PC-9 (cell line): Measurements from ENCODE around the gene HTR3D. TPM values are rescaled to one million over a fixed set of nuclear protein-coding genes. Genes with fewer than 3 reads are reported as not detected.
A peak's percentile ranks its signal among the peaks of the same experiment; 100 is the strongest.
"Not testable (repeated sequence)": the region's sequence is repeated elsewhere in the genome, so short reads cannot be mapped to it uniquely, and the experiment has no call there.

Source experiments
- BruUV-seq: library from RNA; stranded (reverse); fragments of 400-500 nt; replicated peaks from 2 replicates; lab custom pipeline; 2021; lab: Mats Ljungman, UMichigan
- CTCF ChIA-PET: fragments of 300-600 bp; sonication (Branson Sonifier 250); formaldehyde crosslinking; loops from one replicate; lab custom pipeline; 2022; ENCODE audit warnings: antibody characterized with exemption; lab: Charles Lee
- POLR2A ChIA-PET: fragments of 300-600 bp; sonication (Branson Sonifier 250); formaldehyde crosslinking; loops from one replicate; lab custom pipeline; 2022; ENCODE audit warnings: antibody characterized with exemption; ENCODE audit not compliant: unreplicated experiment; lab: Charles Lee
- DNase-seq, 2 experiments: peaks; one replicate each; pipeline versions ENCODE4 v3.0.0 to v3.0.0-alpha.2; 2015 to 2022; ENCODE audit warnings: mixed read lengths in 1 of 2
- H2AFZ ChIP-seq: fragments of 200-600 bp; sonication (generic); 2 replicates; pipeline ENCODE4 v1.8.1; 2017; ENCODE audit warnings: antibody characterized with exemption
- H3F3A ChIP-seq: fragments of 200-600 bp; sonication (generic); 2 replicates; pipeline ENCODE4 v1.8.1; 2017; ENCODE audit warnings: antibody characterized with exemption, mild to moderate bottlenecking, low read depth; ENCODE audit not compliant: insufficient read depth
- H3K27ac ChIP-seq: fragments of 200-600 bp; sonication (generic); 2 replicates; pipeline ENCODE4 v1.6.1; 2016; ENCODE audit warnings: mixed run types
- H3K27me3 ChIP-seq: fragments of 200-600 bp; sonication (generic); 2 replicates; pipeline ENCODE4 v1.6.1; 2016; ENCODE audit warnings: low read depth, mixed run types; ENCODE audit not compliant: insufficient read depth
- H3K36me3 ChIP-seq: fragments of 200-600 bp; sonication (generic); 2 replicates; pipeline ENCODE4 v1.6.1; 2016; ENCODE audit warnings: low read depth, mixed run types
- H3K4me1 ChIP-seq: fragments of 200-600 bp; sonication (generic); replicated peaks from 2 replicates; pipeline ENCODE4 v1.6.1; 2016; ENCODE audit warnings: mixed run types; ENCODE audit not compliant: insufficient read depth
- H3K4me2 ChIP-seq: fragments of 200-600 bp; sonication (generic); 2 replicates; pipeline ENCODE4 v1.6.1; 2017; ENCODE audit warnings: mixed run types
- H3K4me3 ChIP-seq: fragments of 200-600 bp; sonication (generic); 2 replicates; pipeline ENCODE4 v1.6.1; 2016; ENCODE audit warnings: mixed run types
- H3K79me2 ChIP-seq: fragments of 200-600 bp; sonication (generic); 2 replicates; pipeline ENCODE4 v1.6.1; 2017; ENCODE audit warnings: low read depth, mixed run types
- H3K9me2 ChIP-seq: fragments of 200-600 bp; sonication (generic); 2 replicates; pipeline ENCODE4 v1.8.1; 2017; ENCODE audit warnings: mild to moderate bottlenecking; ENCODE audit not compliant: insufficient read depth
- H3K9me3 ChIP-seq: fragments of 200-600 bp; sonication (generic); 2 replicates; pipeline ENCODE4 v1.8.1; 2016; ENCODE audit warnings: low read depth; ENCODE audit not compliant: insufficient read depth
- H4K20me1 ChIP-seq: fragments of 200-600 bp; sonication (generic); 2 replicates; pipeline ENCODE4 v1.8.1; 2017; ENCODE audit not compliant: insufficient read depth
- EZH2 ChIP-seq: fragments of 200-600 bp; sonication (generic); IDR thresholded peaks from 2 replicates; pipeline ENCODE4 v1.8.0; 2017; ENCODE audit warnings: antibody characterized with exemption, low read depth
- intact Hi-C: fragments of 100-400 bp; cut with micrococcal nuclease; formaldehyde crosslinking; loops from one replicate; pipeline ENCODE4 v1.10.0; 2022; ENCODE audit not compliant: unreplicated experiment
- total RNA-seq: library from RNA; stranded (reverse); gene quantifications from 2 replicates; pipeline ENCODE4 v1.2.3, GENCODE V29; 2021
- TF ChIP-seq, protein P1 (sequence below): fragments of 200-600 bp; sonication (generic); conservative IDR thresholded peaks from 2 replicates; pipeline ENCODE4 v1.6.1; 2017; ENCODE audit warnings: mixed run types, antibody characterized with exemption, mild to moderate bottlenecking, moderate library complexity

HTR3D gene
- total RNA-seq, 1 experiment from 2014 or later, result not detected

DNA sequence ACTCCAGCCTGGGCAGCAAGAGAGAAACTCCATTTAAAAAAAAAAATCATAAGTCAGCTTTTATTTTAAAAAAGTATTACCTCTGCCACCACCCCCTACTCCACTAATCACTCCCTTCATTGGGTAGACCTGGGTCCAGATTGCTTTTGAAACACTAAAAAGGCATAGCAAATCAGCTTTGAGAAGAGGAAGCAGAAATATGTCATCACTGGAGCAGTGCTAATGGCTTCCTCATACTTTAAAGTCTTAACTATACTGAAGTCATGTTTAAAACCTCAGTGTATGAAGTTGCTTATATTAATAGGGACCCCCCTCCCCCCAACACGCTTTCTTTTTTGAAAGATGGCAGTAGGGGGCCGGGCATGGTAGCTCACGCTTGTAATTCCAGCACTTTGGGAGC is 1.0 kb upstream of the HTR3D start:
- Histone ChIP-seq H3K4me3 (no peak overlapping the region), H2AFZ (no peak overlapping the region), H3K27ac (no peak overlapping the region), H3K79me2 (no peaks in the 10 kb centered on the region), H3K36me3 (no peaks in the 10 kb centered on the region), H3K9me2 (no peaks in the 10 kb centered on the region), H3K4me1 (no peaks in the 10 kb centered on the region; the same call in 1 of the 2 replicates), H3K27me3 (no peaks in the 10 kb centered on the region), H3K9me3 (no peaks in the 10 kb centered on the region), H4K20me1 (no peaks in the 10 kb centered on the region), H3K4me2 (no peak overlapping the region), H3F3A (no peaks in the 10 kb centered on the region)
- intact Hi-C loops, result no loop called here
- ChIA-PET POLR2A (interaction anchor here (0.7 kb wide), 1 partner anchor 1466 kb away, joined by 8 read pairs; no protein-coding TSS in a partner anchor), CTCF (interaction anchor here (0.7 kb wide), 1 partner anchor 391 kb away, joined by 3 read pairs; no protein-coding TSS in a partner anchor)
- no peak for DNase-seq
- TF ChIP-seq, protein P1, sequence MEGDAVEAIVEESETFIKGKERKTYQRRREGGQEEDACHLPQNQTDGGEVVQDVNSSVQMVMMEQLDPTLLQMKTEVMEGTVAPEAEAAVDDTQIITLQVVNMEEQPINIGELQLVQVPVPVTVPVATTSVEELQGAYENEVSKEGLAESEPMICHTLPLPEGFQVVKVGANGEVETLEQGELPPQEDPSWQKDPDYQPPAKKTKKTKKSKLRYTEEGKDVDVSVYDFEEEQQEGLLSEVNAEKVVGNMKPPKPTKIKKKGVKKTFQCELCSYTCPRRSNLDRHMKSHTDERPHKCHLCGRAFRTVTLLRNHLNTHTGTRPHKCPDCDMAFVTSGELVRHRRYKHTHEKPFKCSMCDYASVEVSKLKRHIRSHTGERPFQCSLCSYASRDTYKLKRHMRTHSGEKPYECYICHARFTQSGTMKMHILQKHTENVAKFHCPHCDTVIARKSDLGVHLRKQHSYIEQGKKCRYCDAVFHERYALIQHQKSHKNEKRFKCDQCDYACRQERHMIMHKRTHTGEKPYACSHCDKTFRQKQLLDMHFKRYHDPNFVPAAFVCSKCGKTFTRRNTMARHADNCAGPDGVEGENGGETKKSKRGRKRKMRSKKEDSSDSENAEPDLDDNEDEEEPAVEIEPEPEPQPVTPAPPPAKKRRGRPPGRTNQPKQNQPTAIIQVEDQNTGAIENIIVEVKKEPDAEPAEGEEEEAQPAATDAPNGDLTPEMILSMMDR, result no peak
- TF ChIP-seq EZH2, result no peak
- BruUV-seq, result no TSS peak

DNA sequence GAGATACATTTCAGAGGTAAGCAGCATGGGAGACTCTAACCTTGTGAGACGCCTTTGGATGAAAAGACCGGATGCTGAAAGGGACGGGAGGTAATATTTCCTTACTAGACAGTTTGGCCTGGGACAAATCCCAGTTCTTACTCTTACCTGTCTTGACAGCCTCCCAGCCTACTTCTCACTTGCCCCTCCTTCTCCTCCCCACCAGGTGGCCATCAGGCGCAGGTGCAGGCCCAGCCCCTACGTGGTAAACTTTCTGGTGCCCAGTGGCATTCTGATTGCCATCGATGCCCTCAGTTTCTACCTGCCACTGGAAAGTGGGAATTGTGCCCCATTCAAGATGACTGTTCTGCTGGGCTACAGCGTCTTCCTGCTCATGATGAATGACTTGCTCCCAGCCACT is 6.3 kb downstream of the HTR3D start:
- CTCF ChIA-PET, result no interaction called here
- no peak for DNase-seq
- H3K4me2 ChIP-seq, result no peak overlapping the region
- no peak overlapping the region for H2AFZ ChIP-seq
- H3K4me1 ChIP-seq, result no peaks in the 10 kb centered on the region
- intact Hi-C loops, result no loop called here
- TF ChIP-seq, protein P1, result peak; percentile 48
- no peak for TF ChIP-seq EZH2
- POLR2A ChIA-PET, result no interaction called here
- no peak overlapping the region for H3K4me3 ChIP-seq
- H3K36me3 ChIP-seq, result no peaks in the 10 kb centered on the region
- no peaks in the 10 kb centered on the region for H4K20me1 ChIP-seq
- H3K9me3 ChIP-seq, result no peaks in the 10 kb centered on the region
- H3K79me2 ChIP-seq, result no peaks in the 10 kb centered on the region
- no TSS peak for BruUV-seq
- H3K27me3 ChIP-seq, result no peaks in the 10 kb centered on the region
- no peaks in the 10 kb centered on the region for H3F3A ChIP-seq
- H3K9me2 ChIP-seq, result no peaks in the 10 kb centered on the region
- H3K27ac ChIP-seq, result no peak overlapping the region

DNA sequence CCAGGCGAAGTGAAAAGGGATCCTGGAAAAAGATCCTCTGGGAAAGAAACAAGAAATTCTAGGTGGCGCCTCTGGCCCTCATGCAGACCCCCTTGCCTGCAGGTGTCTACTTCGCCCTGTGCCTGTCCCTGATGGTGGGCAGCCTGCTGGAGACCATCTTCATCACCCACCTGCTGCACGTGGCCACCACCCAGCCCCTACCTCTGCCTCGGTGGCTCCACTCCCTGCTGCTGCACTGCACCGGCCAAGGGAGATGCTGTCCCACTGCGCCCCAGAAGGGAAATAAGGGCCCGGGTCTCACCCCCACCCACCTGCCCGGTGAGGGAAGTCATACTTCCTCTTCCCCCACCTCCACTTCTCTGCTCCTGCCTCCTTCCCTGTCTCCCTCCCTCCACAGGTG is 6.8 kb downstream of the HTR3D start:
- intact Hi-C loops, H3K9me3 ChIP-seq, CTCF ChIA-PET, DNase-seq, H3K27ac ChIP-seq, H3F3A ChIP-seq, H3K9me2 ChIP-seq, H3K36me3 ChIP-seq, H3K4me2 ChIP-seq, H4K20me1 ChIP-seq, H3K27me3 ChIP-seq, H3K4me1 ChIP-seq, H3K4me3 ChIP-seq, BruUV-seq, H3K79me2 ChIP-seq, H2AFZ ChIP-seq, POLR2A ChIA-PET: not testable (repeated sequence)

DNA sequence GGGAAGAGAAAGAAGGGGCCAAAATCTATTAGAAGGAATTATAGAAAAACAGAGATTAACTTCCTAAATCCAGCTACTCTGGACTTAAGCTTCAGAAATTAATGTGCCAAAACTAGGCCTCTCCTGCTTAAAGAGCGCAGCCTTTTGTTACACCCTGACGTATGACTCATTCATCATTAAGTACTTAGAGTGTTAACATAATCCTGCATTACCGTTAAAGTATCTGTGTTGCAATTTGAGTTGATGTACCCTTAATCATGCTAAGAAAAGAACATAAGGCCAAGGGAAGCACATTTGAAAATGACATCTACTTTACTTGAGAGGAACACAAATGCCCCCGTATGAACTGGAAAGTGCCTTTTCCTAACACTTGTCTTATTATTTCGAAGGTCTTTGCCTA is 7.9 kb downstream of the HTR3D start:
- Histone ChIP-seq H2AFZ (no peak overlapping the region), H3K36me3 (no peaks in the 10 kb centered on the region), H3K27ac (no peak overlapping the region), H4K20me1 (no peaks in the 10 kb centered on the region), H3K27me3 (no peaks in the 10 kb centered on the region), H3F3A (no peaks in the 10 kb centered on the region), H3K4me3 (no peak overlapping the region), H3K79me2 (no peaks in the 10 kb centered on the region), H3K4me1 (no peaks in the 10 kb centered on the region), H3K9me3 (no peaks in the 10 kb centered on the region), H3K9me2 (no peaks in the 10 kb centered on the region), H3K4me2 (no peak overlapping the region)
- no TSS peak for BruUV-seq
- TF ChIP-seq EZH2, result no peak
- TF ChIP-seq, protein P1, result no peak
- ChIA-PET POLR2A (no interaction called here), CTCF (interaction anchor here (0.7 to 1.2 kb wide), 2 partner anchors 34 to 96 kb away, joined by 3 to 4 read pairs; partner anchors contain the start of gene EIF2B5)
- DNase-seq, result no peak
- intact Hi-C loops, result no loop called here
